8988T (cell line): Measurements from ENCODE around the gene FSIP1.

Source experiments
- DNase-seq: peaks from one replicate; pipeline ENCODE4 v3.0.0; 2011

FSIP1 gene

DNA sequence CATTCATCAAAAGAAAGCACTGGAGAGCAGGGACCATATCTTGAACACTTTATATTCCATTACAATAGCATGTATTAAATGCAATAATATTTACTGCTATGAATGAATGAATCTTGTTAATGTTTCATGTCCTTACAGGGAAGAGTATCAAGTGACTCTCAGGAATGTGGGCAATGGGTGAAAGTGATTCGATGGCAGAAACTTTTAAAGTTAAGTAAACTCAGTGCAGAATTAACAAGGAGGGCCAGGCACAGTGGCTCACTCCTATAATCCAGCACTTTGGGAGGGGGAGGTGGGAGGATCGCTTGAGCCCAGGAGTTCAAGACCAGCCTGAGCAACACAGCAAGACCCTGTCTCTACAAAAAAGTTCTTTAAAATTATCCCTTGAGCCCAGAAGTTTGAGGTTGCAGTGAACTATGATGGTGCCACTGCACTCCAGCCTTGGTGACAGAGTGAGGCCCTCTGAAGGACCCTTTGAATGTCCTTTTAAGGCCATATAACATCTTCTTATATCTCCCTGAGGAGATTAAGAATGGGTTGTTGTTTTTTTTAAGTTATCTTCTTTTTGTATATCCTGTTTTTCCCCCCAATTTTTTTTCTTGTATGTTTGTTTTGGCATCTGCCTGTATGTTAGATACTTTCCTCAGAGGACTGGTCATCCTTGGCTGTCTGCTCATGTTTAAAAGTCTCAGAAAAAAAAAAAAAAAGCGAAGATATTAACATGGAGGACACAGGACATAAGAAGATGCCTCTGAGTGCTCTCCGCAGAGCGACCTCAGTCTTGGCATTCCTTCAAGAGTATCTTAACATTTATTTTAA, 9.6 kb upstream of the FSIP1 start:
- DNase-seq: no peak

DNA sequence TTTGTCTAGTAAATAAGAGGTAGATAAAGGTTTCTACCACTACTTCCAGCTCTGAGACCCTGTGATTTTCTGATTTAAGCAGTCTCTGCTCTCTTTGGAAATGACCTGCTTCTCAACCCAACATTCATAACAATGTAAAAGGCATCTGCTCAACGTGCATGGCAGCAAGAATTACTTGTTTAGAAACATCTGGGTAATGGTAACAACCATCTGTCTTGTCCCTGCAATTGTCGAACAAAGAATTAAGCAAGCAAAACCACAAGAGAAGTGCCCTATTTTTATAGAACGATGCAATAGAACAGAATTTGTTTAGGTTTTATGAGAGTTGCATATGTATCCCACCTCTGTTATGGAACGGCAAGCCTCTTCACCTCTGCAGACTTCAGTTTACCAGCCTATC, 7.1 kb upstream of the FSIP1 start:
- DNase-seq: no peak

DNA sequence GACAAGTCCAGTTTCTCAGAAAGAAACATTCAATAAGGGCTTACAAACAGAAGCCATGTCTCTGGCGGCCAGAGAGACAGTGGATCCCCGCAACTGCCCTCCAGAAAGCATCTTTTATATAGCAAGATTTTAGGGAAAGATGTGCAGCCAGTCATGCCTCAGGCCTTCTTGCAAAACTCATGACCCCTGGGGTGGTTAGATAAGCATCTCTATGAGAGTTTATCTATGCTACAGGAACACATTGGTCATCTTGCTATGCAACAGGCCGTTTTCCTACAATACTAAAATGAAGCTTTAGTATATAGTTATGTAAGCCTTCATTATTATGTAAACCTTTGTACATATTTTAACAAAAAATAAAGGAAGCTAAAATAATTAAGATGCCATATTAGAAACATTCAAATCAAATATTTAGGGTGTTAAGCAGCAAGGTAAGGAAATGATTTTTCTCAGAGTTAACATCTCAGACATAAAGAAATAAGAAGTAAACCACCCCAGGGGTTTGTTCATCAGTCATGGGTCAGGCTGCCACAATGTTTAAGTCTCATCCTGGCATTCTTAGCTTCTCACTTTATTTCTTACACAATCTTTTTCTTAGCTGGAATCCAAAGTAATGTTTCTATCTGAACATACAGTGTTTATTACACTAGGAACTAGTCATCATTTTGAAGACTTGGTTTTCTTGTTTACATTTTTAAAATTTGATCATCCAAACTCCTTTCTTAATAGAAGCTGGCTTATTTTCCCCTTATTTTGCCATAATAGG, 6.3 kb upstream of the FSIP1 start:
- no peak for DNase-seq

DNA sequence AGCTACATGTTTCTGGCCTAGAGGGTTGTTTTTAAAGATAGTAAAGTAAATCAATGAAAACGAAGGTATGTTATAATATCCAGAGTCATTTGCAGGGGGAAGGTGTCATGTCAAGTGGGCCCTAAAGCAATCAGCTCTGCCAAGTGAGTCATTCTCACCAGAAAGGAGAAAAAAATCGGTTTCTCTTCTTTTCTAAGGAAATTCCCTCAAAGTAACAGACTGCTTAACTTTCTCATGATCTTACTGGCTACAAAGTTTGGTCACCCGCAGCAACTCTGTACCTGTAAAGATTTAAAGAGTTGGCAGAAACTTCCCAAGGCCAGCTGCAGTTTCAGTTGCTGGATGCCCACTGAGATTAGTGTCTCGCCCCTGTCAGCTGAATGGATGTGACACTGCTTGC, 5.5 kb upstream of the FSIP1 start:
- no peak for DNase-seq

DNA sequence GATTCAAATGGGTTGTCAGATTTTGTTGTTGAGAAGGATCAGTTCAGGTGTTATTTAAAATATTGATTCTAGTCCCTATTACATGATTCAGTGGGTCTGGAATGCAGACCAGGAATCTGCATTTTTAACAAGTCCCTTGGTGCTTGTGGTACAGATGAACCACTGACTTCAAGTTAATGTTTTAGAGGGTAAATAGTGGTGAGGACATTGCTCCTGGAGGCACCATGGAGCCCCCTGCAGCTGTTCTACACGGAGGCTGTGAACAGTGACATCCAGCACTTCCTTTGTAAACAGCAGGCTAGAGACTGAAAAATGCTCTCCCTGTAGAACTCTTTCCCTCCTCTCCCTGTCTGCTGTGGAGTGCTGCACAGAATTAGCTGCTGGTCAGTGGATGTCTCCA, 4.8 kb upstream of the FSIP1 start:
- DNase-seq: no peak

DNA sequence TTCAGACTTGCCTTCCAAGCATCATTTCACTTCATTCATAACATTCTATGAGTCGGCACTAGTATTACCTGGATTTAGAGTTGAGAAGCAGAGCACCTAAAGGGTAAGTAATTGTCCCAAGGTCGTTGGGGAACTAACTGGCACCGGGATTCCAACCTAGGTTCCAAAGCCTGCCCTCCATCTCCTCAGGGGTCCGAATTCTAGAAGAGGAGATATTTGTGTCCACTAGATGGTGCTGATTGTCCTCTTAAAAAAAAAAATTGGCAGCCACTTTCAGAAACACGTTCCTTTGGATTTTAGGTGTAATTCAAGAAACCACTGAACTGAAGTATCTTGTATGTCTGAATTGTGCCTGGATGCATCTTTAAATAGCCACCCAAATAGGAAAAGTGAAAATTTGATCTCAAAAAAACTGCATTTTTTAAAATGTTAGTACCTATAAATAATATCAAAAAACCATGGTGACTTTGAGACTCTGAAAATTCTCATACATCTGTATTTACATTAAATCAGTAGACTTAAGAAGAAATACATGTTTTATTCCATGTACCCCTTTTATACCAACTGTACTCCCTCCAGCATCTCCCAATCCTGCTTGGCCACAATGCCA, 3.9 kb upstream of the FSIP1 start:
- no peak for DNase-seq

DNA sequence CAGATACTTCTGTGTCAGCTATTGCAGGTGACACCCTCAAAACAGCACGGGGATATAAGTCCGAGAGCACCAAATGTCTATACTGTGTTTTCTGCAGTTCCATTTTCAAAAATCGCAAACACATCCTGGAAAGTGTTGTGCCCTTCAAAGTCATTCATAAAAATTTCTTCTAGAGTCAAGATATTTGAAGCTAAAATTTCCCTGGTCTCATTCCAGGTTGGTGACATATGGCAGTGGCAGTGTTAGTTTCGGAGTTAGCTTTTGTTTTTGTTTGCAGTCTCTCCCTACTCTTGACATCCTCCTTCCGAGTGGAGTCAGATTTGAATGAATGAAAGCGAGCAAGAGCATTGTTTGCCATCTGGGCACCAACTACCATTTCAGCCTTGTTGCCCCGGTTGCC, 3.2 kb upstream of the FSIP1 start:
- DNase-seq: no peak

DNA sequence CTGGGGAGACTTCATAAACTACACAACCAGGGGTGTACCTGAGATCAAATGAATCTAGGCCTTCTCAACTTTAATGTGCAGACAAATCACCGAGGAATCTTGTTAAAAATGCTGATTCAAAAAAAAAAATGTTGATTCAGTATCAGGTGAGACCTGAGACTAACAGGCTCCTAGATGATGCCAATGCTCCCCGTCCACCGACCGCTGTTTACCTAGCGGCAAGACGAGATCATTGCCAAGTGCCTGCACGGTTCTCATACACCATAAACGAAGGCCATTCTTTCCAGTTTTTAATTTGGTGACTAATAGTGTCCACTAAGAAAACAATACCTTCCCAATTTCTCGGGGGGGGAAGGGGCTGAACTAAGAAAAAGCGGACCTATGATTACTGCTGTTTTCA, 2.5 kb upstream of the FSIP1 start:
- DNase-seq: no peak

DNA sequence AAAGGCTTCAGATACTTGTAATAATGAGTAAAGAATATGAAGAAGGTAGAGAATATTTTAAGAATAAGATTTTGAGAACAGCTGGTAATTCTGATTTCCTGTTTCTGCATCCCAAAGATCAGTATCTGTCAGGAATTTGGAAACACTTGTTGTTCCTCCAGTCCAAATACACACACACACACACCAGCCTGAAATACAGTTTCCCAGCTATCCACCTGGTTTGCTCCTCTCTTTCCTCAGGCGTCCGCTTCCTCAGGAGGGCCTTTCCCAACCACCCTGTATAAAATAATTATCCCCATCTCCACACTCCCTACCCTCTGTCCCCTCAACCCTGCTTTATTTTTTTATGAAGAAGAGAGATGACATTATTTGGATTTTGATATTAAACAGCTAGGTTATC, 2.0 kb upstream of the FSIP1 start:
- DNase-seq: no peak

DNA sequence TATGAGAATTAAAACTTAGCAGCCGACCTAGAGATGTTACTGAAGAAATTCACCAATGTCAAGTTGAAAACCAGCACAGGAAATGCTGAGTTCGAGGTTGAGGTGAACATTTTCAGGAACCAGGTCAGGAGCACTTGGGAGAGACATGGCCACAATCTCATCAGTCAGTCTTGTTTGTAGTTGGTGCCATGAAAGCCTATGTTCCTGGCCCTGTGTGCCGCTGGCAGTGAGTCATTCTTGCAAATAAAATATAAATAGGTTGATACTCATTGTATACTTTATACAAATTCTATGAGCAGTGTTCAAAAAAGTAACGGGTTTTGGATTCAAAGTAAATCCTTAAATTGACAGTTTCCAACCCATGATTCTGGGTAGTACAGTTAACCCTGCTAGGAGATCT, 1.5 kb upstream of the FSIP1 start:
- DNase-seq: no peak

DNA sequence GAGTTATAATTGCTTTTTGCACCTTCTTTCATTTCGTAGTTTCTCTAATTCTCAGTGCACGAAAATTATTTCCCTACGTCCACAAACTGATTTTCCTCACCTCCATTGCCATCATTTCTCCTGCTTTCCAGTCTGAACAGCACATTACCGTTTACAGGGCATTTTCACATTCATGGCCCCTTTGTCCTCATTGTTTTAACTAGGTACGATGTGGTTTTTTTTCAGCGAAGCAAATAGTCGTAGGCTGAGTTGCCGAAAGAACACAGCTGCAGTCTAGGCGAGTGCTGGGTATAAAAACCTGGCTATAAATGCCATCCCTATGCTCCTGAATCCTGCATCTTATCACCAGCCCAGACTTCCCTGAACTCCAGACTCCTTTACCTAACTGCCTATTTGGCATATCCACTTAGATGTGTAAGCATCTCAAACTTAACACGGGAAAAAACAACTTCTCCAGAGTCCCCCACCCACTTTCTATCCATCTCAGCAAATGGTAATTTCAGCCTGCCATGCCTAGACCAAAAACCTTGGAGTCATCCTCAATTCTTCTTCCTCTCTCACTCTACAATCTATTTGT, 691 bp upstream of the FSIP1 start:
- DNase-seq: no peak

DNA sequence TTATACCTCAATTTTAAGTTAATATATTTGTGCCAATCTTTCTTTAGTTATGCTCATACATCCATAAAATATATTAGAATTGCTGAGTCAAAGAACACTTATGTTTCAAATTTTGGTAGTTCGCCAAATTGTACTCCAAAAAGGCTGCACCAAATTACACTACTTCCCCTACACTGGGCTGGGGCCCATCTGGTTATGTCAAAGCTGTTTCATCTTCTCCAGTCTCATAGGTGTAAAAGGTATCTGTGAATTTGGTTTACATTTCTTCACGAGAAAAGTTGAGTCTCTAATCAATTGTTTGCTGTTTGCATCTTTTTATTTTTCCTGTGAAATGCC, 706 bp downstream of the FSIP1 start:
- DNase-seq: no peak

DNA sequence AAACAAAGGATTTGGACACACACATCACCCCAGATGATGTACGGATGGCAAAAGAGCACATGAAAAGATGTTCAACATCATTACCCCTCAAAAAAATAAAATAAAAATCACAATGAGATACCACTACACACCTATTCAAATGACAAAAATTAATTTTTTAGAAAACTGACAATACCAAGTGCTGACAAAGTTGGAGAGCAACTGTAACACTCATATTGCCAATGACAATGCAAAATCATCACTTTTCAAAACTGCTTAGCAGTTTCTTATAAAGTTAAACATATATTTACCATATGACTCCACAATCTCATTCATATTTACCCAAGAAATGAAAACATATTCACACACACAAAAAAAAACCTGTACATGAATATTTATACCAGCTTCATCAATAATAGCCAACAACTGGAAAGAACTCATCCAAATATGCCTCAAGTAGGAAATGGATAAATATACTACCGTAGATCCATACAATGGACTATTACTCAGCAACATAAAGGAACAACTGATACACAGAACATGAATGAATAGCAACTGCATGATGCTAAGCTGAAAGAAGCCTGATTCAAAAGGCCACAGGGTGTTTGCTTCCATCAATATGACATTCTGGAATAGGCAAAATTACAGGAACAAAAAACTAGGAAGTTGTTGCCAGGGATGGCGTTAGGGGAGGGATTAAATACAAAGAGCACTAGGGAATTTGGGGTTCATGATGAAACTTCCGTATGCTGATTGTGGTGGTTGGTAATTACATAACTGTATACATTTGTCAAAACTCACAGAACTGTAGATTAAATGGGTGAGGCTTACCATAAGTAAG, 1.3 kb downstream of the FSIP1 start:
- DNase-seq: no peak

DNA sequence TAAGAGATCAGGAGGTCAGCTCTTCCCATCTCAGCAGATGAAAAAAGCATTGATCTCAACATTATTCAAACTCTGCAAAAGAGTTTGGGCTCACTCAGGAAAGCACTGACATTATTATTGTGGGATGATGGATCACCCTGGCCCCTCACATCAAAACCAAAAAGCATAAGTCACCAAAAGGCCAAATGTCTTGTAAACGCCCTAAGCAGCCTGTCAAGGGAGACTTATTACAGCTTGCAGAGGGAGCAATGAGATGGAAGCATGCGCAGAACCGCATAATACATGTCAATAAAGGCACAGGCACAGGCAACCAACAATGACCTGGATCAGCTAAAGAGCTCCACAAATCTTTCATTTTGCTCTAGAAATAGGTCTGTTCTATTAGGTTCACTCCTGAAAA, 4.6 kb downstream of the FSIP1 start:
- DNase-seq: no peak

DNA sequence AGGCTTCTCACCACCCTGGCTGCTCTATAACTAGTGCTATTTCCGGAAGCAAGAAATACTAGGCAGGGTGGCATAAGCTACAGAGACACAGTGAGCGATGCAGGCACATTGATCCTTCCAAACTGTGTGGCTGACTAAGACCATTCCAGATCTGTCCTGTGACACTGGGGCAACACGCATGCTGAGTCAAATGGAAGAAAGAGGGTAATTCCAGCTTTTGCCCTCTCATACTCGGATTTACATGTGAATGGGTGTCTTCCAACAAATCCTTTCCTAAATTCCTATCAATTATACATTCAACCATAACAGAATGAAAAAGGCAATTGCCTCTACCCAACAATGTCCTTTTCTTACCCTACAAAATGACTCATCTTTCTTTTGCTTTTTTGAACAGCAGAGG, 5.1 kb downstream of the FSIP1 start:
- no peak for DNase-seq

DNA sequence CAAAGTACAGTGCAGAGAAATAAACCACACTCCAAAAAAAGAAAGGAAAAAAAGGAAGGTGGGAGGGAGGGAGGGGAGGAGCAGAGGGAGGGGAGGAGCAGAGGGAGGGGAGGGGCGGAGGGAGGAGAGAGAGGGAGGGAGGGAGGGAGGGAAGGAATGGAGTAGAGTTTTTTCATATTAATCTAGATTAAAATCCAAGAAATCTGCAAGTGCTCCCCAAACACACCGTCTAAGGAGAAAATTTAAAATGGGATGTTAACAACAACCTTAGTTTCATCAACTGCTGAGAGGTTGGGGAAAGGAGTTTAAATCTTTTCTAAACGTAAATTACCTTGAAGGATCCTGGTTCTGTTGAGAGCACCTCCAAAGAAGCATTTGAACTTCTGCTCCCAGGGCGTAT, 6.6 kb downstream of the FSIP1 start:
- no peak for DNase-seq

DNA sequence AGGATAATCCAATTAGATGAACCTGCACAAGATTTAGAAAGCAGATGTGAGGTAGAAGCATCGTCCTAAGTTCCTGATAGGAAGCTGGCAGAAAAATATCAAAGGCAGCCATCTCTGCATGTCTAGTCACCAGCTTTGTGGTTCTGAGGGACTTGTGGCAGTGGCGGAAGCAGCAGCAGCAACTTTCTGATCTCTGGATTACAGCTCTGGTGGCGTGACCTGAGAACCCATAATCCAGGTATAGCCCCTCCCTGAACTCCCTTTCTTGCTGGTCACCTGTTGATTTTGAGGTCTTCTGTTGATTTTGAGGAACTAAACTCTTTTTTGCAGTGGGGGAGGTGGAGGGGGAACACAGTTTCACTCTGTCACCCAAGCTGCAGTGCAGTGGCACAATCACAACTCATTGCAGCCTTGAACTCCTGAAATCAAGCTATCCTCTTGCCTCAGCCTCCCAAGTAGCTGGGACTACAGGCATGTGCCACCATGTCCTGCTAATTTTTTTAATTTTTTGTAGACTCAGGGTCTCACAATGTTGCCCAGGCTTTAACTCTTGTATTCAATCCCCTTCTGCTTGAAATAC, 7.9 kb downstream of the FSIP1 start:
- DNase-seq: no peak

DNA sequence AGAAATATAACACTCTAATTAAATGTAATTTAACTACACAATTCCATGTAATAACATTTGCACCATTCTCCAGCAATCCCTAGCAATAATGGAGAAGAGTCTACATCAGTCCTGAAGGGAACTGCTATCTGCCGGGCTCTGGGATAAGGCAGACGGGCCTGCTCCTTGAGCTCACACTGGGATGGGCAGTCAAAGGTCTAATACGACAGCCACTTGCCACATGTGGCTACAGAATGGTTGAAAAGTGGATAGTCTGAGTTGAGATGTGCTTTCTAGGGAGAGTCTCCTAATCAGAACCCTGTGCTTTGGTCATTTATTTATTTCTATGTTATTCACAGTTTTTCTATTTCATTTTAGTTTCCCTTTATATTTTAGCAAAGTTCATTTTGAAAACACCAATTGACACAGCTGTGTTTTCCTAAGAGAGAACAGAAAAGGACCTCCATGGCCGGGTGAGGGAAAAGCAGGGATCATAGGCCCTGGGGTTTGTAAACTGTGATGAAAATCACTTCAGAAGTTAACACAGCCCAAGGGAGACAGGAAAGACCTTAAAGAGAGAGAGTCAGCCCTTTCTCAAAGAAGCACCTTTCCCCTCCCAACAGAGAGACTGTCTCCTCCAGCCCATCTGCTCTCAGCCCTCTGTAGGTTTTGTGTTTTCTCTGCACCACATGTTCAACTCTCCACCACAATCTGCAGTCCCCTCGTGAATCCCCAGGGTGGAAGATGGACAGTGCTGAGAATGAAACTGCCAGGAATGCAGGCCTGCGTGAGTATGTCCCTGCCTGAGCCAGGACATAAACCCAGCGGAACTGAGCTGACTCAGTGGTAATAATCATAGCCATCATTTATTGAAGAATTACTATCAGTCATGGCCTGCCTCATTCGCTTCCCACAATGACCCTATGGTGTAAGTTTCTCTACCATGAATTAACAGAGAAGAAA, 11.6 kb downstream of the FSIP1 start:
- DNase-seq: no peak

DNA sequence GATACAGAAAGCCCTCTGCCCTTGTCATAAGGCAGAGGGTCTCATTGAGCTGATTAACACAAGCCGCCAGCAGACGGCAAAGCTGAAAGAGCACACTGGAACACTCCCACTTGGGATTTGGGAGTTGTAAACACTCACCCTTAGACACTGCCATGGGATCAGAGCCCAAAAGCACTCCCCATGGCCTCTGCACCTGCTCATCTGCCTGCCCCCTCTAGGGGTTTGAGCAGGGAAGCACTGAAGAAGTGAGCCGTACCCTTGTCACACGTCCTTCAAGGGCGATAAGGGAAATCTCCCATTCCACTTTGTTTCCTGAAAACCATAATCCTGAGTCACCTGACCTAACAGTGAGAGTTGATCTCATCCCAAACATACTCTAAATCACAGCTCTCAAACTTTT, 14.7 kb downstream of the FSIP1 start:
- no peak for DNase-seq

DNA sequence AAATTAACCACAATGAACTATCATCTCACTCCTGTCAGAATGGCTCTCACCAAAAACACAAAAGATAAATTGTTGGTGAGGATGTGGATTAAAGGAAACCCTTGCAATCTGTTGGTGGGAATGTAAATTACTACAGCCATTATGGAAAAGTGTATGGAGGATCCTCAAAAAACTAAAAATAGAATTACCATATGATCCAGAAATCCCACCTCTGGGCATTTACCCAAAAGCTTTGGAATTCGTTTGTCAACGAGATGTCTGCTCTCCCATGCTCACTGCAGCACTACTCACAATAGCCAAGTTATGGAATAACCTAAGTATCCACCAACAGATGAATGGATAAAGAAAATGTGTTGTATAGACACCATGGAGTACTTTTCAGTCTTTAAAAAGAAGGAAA, 21.6 kb downstream of the FSIP1 start:
- no peak for DNase-seq

DNA sequence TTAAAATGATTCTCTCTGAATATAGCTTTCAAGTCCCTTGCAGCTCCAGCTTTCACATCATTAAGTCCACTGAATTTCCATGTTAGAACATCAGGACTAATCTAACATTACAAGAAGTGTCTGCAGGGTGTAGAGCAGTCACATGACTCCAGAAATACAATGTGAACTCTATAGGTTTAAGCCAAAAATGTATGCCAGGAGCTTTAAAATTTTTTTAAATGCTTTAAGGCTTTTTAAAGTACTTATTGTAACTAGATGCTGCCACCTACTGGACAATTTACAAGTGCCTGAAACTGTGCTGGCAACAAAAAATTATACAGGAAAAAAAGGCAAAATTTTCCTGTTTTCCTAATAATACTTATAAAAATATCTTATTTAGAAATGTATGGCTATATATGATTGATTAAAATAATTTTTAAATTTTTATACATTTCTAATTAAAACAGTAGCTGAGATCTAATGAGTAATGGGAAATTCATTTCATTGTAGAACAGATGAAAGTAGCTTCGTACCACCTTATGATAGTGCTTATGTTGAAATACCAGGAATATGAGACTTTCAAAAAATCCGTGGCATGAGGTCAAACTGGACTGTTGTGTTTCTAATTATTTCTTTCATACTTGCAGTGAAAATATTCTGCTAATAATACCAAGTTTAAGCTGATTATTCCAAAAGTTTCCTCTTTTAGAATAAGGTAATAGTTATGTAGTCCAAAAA, 25.7 kb downstream of the FSIP1 start:
- DNase-seq: no peak
